Peyer's patch (tissue), 4 donors: ENCODE measurements around the gene FAT4. TPM values are rescaled to one million over a fixed set of nuclear protein-coding genes. Genes with fewer than 3 reads are reported as not detected.

Source experiments
- DNase-seq, 3 donors: peaks; one replicate each; pipeline ENCODE4 v3.0.0-alpha.2; 2017 to 2019
- H3K27ac ChIP-seq, 4 donors: fragments of 200-600 bp; sonication (generic); one replicate each; pipeline ENCODE4 v1.5.1; 2016 to 2019
- H3K27me3 ChIP-seq, 2 donors: fragments of 200-600 bp; sonication (generic); one replicate each; pipeline ENCODE4 v1.5.1; 2019
- H3K36me3 ChIP-seq, 3 donors: fragments of 200-600 bp; sonication (generic); one replicate each; pipeline ENCODE4 v1.5.1; 2016 to 2019
- H3K4me1 ChIP-seq, 4 donors: fragments of 200-600 bp; sonication (generic); one replicate each; pipeline ENCODE4 v1.5.1; 2016 to 2019
- H3K4me3 ChIP-seq, 4 donors: fragments of 200-600 bp; sonication (generic); 1 replicate in 3 of 4; 2 replicates in 1 of 4; pipeline ENCODE4 v1.5.1; 2016 to 2019; ENCODE audit warnings: mild to moderate bottlenecking in 1 of 4
- H3K9me3 ChIP-seq, 4 donors: fragments of 200-600 bp; sonication (generic); one replicate each; pipeline ENCODE4 v1.5.1; 2016 to 2019; ENCODE audit warnings: mild to moderate bottlenecking in 1 of 4
- POLR2A ChIP-seq, 2 donors: fragments of 450-650 bp; IDR thresholded peaks; one replicate each; pipeline ENCODE4 v1.5.1; 2017; ENCODE audit warnings: antibody characterized with exemption in 2 of 2, mild to moderate bottlenecking in 2 of 2, moderate library complexity in 2 of 2
- total RNA-seq, 4 donors: library from RNA; depleted of rRNA; stranded (reverse); fragments of >200 nt; gene quantifications; one replicate each; pipeline ENCODE4 v1.1.0, GENCODE V29; 2016
- TF ChIP-seq, protein P1 (sequence below), 6 experiments: fragments of 450-650 bp in 4 of 6; fragments of 200-600 bp in 2 of 6; sonication (generic) in 1 of 6; IDR thresholded peaks; one replicate each; pipeline ENCODE4 v1.5.1; 2017 to 2019; ENCODE audit warnings: antibody characterized with exemption in 6 of 6, mild to moderate bottlenecking in 3 of 6, moderate library complexity in 1 of 6

Gene FAT4
- total RNA-seq, 4 donors from 2014 or later: 1.4 to 11.6 (median 5.7) TPM

DNA sequence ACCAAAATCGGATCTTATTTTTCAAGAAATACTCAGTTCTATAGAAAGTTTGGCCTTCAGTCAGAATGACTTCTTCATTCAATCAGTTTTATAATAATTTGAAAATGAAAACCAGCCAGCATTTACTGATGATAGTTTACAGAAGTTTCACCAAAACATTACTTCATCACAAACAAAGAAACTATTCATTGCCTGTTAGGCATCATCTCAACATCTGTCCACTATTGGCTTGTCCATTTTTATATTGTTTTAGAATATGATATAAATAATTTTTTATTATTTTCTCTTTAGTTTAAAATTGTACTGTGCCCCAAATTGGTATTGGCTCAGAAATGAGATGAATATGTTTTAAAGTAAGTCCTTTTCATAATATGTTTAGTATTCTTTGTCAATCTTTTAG is 38.4 kb downstream of the FAT4 start:
- Histone ChIP-seq H3K9me3 (no peaks in the 10 kb centered on the region), H3K4me3 (no peak overlapping the region), H3K27ac (no peak overlapping the region), H3K27me3 (no peaks in the 10 kb centered on the region), H3K36me3 (no peaks in the 10 kb centered on the region), H3K4me1 (no peaks in the 10 kb centered on the region)
- TF ChIP-seq, protein P1, sequence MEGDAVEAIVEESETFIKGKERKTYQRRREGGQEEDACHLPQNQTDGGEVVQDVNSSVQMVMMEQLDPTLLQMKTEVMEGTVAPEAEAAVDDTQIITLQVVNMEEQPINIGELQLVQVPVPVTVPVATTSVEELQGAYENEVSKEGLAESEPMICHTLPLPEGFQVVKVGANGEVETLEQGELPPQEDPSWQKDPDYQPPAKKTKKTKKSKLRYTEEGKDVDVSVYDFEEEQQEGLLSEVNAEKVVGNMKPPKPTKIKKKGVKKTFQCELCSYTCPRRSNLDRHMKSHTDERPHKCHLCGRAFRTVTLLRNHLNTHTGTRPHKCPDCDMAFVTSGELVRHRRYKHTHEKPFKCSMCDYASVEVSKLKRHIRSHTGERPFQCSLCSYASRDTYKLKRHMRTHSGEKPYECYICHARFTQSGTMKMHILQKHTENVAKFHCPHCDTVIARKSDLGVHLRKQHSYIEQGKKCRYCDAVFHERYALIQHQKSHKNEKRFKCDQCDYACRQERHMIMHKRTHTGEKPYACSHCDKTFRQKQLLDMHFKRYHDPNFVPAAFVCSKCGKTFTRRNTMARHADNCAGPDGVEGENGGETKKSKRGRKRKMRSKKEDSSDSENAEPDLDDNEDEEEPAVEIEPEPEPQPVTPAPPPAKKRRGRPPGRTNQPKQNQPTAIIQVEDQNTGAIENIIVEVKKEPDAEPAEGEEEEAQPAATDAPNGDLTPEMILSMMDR (IDR thresholded peaks at IDR 0.05): no peak
- no peak for TF ChIP-seq POLR2A (IDR thresholded peaks at IDR 0.05)
- no peak for DNase-seq

DNA sequence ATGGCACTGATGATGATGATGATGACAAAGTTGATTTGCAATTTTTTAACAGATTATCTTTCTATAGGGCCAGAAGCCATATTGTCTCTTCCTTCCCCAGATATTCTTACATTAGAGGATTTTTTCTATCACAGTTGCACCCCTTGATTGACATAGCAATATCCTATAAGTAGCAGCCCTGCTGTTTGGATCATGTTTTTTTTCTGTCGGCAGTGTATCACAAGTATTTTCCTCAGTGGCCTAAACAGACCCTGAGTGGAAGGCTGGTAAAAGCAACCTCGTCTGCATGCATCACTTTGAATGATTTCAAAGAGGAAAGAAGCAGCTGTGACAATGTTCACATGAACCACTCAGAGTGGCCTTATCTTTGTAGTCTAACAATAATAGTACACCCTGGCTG is 41.0 kb downstream of the FAT4 start:
- no peaks in the 10 kb centered on the region for H3K36me3 ChIP-seq
- H3K27me3 ChIP-seq: no peaks in the 10 kb centered on the region
- no peak overlapping the region for H3K27ac ChIP-seq
- no peak for DNase-seq
- H3K9me3 ChIP-seq: no peaks in the 10 kb centered on the region
- H3K4me1 ChIP-seq: no peaks in the 10 kb centered on the region
- H3K4me3 ChIP-seq: no peak overlapping the region
- TF ChIP-seq, protein P1 (IDR thresholded peaks at IDR 0.05): no peak
- no peak for TF ChIP-seq POLR2A (IDR thresholded peaks at IDR 0.05)

DNA sequence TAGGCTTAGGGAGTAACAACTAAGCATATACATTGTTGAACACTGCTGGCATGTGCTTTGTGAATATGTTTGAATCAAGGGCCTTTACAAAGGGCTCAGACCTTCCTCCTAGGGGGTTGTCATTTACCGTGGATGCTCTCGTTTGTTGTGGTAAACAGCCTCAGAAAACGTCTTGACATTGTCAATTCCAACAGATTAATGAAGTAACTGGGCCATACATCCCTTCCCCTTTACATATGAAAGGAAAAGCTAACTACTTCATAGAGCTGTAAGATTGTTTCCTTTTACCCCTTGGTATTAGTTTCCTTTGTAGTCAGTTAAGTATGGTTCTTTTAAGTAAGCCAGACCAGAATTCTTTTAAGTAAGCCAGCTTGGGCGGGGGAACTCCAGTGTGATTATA is 42.9 kb downstream of the FAT4 start:
- no peak overlapping the region for H3K27ac ChIP-seq
- no peak for DNase-seq
- H3K9me3 ChIP-seq: no peaks in the 10 kb centered on the region
- no peaks in the 10 kb centered on the region for H3K27me3 ChIP-seq
- H3K36me3 ChIP-seq: no peaks in the 10 kb centered on the region
- no peaks in the 10 kb centered on the region for H3K4me1 ChIP-seq
- H3K4me3 ChIP-seq: no peak overlapping the region
- TF ChIP-seq, protein P1 (IDR thresholded peaks at IDR 0.05): no peak
- TF ChIP-seq POLR2A (IDR thresholded peaks at IDR 0.05): no peak

DNA sequence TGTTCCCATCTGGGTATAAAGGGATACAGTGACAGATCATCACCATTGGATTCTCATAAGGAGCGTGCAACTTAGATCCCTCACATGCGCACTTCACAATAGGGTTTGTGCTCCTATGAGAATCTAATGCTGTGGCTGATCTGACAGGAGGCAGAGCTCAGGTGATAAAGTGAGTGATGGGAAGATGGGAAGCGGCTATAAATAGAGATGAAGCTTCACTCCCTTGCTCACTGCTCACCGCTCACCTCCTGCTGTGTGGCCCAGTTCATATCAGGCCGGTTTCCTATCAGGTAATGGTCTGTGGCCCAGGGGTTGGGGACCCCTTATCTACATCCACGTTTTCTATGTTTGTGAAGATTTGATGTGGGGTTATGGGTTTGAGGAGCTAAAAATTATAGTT is 43.7 kb downstream of the FAT4 start:
- Histone ChIP-seq H3K4me3 (no peak overlapping the region), H3K4me1 (no peaks in the 10 kb centered on the region), H3K27me3 (no peaks in the 10 kb centered on the region), H3K9me3 (no peaks in the 10 kb centered on the region), H3K36me3 (no peaks in the 10 kb centered on the region), H3K27ac (no peak overlapping the region)
- DNase-seq: no peak
- TF ChIP-seq POLR2A (IDR thresholded peaks at IDR 0.05): no peak
- TF ChIP-seq, protein P1 (IDR thresholded peaks at IDR 0.05): no peak

DNA sequence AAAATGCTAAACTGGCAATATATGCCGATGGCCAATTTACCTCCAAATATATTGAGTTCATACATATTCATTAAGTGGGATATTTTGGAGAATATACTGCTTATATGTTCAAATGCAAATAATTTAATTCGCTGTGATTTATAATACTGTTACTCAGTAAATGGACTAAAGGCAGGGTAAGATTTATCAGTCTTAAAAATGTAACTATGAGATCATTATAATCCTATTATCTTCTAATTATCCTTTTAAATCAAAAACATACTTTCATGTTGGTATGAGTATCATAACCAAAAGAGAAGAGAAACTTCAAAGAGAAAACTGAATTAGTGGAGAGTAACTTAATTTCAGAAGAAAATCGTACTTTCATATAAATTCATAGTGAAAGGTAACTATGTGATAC is 44.6 kb downstream of the FAT4 start:
- H3K27me3 ChIP-seq: no peaks in the 10 kb centered on the region
- no peaks in the 10 kb centered on the region for H3K9me3 ChIP-seq
- DNase-seq: no peak
- no peak overlapping the region for H3K27ac ChIP-seq
- no peak overlapping the region for H3K4me3 ChIP-seq
- H3K4me1 ChIP-seq: no peaks in the 10 kb centered on the region
- H3K36me3 ChIP-seq: no peaks in the 10 kb centered on the region
- no peak for TF ChIP-seq POLR2A (IDR thresholded peaks at IDR 0.05)
- TF ChIP-seq, protein P1 (IDR thresholded peaks at IDR 0.05): no peak

DNA sequence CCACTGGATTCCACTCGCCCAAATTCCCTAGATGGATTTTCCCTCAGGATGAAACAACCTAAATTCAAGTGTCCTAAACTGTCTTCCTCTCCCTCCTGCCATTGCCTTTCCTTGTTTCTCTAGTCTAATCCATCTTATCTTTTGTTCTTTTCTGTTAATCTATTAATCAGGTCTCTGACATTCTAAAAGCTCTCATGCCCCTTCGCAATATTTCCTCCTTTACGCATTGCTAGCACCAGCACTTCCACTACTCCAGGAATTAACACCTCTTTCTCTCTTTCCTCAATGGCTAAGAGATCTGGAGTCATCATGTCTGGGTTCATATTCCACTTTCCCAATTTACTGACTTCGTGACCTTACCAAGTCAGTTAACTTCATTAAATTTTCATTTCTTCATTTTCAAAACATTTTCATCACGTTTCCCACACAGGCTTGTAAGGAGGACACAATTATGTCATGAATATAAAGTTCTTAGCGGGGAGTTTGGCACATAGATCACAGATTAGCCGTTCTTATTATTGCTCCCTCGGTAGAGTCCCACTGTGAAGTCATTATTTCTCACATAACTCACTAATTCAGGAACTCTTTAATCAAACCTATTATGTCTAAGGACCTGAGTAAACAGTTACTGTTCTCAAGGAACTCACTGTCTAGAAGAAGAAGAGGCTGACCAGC is 45.3 kb downstream of the FAT4 start:
- DNase-seq: no peak
- TF ChIP-seq, protein P1 (IDR thresholded peaks at IDR 0.05): no peak
- H3K4me1 ChIP-seq: no peaks in the 10 kb centered on the region
- H3K36me3 ChIP-seq: no peaks in the 10 kb centered on the region
- no peak overlapping the region for H3K4me3 ChIP-seq
- H3K9me3 ChIP-seq: no peaks in the 10 kb centered on the region
- H3K27ac ChIP-seq: no peak overlapping the region
- no peaks in the 10 kb centered on the region for H3K27me3 ChIP-seq
